GM21529 (cell line): ENCODE results near the gene LHFPL6.

Source experiments
- ATAC-seq: cut with Tn5 transposase; IDR thresholded peaks from one replicate; pipeline ENCODE4 v1.9.1; 2021; ENCODE audit not compliant: unreplicated experiment

LHFPL6 gene

GRCh38 chr13:39557285-39557955, 45.6 kb downstream of the LHFPL6 start:
- no peak for ATAC-seq

GRCh38 chr13:39556866-39557265, 46.1 kb downstream of the LHFPL6 start:
- ATAC-seq = no peak

DNA sequence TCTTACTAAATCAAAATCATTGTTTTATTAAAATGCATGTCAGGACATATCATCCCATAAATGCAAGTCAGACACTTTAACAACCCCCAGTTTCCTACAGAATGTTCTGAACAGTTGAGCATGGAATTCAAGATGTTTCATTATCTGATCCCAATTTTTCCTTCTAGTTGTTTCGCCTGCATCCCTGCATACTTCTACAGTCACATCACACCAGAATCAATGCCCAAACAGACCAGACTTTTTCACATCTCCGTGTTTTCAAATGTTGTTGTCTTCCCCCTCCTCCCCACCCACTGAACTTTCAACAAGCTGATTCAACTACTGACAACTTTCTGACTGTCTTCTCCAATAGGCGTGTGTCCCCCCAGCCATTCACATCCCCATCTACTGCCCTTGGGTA, 48.6 kb downstream of the LHFPL6 start:
- ATAC-seq = no peak

- no peak for ATAC-seq
Observed at GRCh38 chr13:39552246-39552645, 50.7 kb downstream of the LHFPL6 start.

- no peak for ATAC-seq
Observed at GRCh38 chr13:39550931-39551330, 52.1 kb downstream of the LHFPL6 start.

DNA sequence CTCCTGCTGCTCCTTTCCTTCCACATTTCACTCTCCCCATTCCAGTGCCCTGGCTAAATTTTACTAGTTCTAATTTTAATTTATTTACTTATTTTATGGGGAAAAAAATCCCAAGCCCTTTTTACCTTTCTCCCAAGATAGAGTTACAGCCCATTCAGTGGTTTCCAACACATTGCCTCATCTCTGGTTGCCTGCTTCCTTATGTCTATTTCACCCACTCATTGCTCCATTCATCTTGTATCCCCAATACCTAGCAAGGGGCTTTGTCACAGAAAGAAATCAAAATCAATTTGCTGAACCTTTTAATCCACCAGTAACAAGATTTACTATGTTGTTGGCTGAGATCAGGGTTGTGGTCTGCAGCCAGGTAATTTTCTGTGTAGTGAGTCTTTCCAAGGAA, 55.9 kb downstream of the LHFPL6 start:
- no peak for ATAC-seq

- ATAC-seq = no peak
Observed at GRCh38 chr13:39542361-39542760, 60.6 kb downstream of the LHFPL6 start.

GRCh38 chr13:39540929-39541605, 61.9 kb downstream of the LHFPL6 start:
- no peak for ATAC-seq

DNA sequence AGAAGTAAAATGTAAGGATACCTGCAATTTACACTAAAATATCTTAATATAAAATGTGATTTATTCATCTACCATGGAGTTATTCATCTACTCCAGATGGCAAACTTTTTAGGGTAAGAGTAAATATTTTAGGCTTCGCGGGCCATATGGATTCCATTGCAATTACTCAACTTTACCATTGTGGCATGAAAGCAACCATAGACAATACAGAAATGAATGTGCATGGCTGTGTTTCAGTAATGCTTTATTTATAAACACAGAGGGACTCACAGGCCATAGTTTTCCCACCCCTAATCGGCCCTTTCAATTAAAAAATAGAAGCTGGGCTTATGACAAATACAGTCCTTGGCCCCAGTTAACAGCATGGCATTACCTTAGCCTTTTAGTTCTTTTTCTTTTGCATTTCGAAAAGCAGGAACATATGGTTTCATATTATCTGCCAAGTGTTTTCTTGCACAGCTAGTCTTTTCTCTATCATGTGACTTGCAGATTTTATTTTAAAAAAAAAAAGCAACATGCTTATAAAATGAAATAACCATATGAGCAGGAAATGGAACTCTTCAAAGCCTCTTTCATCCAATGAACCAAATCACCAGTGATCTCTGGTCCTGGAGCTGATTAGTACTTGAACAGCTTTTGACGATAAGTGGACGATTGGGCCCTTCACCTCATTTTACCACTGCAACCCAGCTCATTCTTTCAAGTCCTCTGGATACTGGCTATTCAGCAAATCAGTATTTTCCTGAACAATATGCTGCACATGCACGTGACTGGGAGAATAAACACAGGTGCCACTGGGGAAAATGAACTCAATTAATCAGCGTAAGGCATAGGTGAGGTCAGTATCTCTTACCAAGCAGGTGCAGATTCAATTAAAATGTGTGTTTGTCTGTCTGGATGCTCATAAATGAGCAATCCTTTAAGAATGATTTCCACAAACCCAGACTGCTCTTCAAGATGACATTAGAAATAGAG, 63.9 kb downstream of the LHFPL6 start:
- no peak for ATAC-seq

GRCh38 chr13:39536906-39537305, 66.1 kb downstream of the LHFPL6 start:
- no peak for ATAC-seq

DNA sequence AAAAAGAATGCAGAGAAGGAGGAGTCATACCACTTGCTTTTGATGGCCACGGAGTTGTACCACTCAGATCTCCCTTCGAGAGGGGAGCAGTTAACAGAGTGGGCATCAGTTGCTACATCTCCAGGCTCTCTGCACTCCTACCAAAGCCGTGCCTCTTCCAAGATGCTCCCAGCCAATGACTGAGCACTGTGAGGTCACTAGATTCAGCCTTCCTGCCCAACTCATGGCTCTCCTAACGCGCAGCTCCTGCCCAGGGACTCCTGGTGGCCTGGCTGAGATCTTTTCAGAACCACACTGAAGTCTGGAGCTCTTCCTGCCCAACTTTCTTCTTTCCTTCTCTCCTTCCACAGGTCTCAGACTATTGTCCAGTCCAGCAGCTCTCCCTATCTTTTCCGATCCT, 66.7 kb downstream of the LHFPL6 start:
- ATAC-seq = no peak

- ATAC-seq = no peak
Observed at GRCh38 chr13:39533651-39534150, 69.3 kb downstream of the LHFPL6 start.

DNA sequence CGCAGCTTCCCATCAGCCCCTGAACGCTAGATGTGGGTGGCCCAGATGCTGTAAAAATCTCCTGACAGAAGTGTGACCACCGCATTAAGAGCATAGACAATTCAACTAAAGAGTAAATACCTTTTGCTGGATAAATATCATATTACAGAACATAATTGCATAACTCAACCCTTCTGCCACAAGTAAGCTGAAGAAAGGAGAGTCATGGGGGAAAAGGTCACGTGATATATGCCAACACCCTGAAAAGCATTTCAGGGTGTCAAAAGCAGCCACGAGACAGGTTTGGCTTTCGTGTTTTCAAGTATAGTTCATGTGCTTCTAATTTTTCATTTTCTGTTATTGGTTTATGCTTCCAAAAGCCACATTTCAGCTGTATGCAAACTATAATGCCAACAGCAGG, 71.3 kb downstream of the LHFPL6 start:
- ATAC-seq = no peak

DNA sequence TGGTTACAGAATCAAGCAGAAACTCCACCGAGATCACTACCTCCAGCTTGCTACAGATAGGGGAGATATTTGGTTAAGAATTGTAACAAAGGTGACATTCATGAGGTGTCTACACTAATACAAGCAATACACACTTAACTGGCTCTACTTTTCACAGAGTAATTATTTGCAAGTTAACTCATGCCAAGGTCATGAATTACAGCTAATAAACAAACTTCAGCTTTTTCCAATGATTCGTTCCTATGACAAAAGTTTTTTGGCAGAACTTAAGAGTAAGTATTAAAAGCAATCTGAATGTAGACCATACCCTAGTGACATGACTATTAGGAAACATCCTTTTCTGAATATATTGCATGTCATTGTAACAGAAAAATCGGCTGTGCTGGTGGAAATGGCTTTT, 72.1 kb downstream of the LHFPL6 start:
- ATAC-seq = no peak

GRCh38 chr13:39528661-39528980, 74.4 kb downstream of the LHFPL6 start:
- no peak for ATAC-seq

GRCh38 chr13:39527961-39528660, 74.9 kb downstream of the LHFPL6 start:
- no peak for ATAC-seq

GRCh38 chr13:39527301-39527700, 75.7 kb downstream of the LHFPL6 start:
- no peak for ATAC-seq

- ATAC-seq = no peak
Observed at GRCh38 chr13:39526499-39526898, 76.5 kb downstream of the LHFPL6 start.

DNA sequence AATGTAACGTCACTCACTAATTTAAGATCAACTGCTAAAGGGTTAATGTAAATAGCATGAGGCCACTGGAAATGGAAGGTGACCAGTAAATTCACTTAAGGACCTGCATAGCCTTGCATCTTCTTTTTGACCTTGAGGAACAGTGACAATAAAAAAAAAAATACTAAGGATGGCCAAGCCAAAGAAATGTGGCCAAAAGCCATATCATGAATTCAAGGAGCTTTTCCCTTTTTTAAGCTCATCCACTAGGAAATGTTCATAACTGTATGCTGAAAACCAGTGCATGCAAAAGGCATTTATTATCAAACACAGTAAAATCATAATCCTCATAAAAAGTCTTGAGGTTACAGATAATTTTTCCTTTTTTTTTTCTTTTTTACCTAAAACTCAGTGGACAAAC, 77.5 kb downstream of the LHFPL6 start:
- ATAC-seq = no peak

DNA sequence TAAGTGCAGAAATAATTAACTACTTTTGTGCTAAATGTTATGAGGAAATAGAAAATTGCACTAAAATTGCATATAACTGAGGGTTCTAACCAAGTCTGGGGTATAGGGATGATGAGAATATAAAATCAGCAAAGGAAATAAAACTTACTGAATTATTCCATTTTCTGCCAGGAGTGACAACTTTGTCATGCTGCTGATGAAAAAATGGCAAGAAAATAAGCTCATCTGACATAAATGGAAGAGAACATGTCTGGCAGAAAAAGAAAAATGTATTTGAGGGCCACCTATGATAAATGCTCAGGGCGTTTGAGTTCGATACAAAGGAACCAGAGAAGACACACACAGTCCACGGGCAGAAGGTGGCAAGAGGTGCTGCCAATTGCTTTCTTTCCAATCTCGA, 78.2 kb downstream of the LHFPL6 start:
- ATAC-seq = no peak

GRCh38 chr13:39522329-39522728, 80.7 kb downstream of the LHFPL6 start:
- no peak for ATAC-seq
